Brain pericyte (primary cell): ENCODE measurements around the gene OR56A3.
"Not testable (repeated sequence)": the region's sequence is repeated elsewhere in the genome, so short reads cannot be mapped to it uniquely, and the experiment has no call there.

Experiments used
- DNase-seq: peaks from one replicate; pipeline ENCODE4 v3.0.0-alpha.2; 2012; ENCODE audit warnings: low read depth, low spot score

Gene OR56A3, protein sequence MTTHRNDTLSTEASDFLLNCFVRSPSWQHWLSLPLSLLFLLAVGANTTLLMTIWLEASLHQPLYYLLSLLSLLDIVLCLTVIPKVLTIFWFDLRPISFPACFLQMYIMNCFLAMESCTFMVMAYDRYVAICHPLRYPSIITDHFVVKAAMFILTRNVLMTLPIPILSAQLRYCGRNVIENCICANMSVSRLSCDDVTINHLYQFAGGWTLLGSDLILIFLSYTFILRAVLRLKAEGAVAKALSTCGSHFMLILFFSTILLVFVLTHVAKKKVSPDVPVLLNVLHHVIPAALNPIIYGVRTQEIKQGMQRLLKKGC

DNA sequence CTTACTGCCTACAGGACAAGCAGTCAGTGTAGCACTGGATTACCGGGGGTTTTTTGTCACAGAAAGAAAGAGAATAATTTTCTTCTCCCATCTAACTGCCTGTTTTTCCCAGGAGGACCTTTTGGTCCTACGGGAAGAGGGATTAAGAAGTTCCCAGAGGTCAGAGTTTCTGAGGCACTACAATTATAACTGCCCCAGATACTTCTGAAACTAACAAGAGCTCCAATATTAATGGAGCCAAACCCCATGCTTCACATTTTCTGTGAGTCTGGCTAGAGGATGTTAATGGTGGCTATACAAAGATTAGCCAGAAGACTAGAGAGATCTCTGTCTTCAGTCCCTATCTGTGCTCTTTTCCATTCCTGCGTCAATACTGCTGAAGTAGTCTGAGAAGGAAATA lies at the start of gene OR56A3:
OR56A3 (plus strand) TSS at position 301 of the 400 bp plus-strand sequence. CDS start 5,096 bp downstream, outside the sequence.
- no peak for DNase-seq

DNA sequence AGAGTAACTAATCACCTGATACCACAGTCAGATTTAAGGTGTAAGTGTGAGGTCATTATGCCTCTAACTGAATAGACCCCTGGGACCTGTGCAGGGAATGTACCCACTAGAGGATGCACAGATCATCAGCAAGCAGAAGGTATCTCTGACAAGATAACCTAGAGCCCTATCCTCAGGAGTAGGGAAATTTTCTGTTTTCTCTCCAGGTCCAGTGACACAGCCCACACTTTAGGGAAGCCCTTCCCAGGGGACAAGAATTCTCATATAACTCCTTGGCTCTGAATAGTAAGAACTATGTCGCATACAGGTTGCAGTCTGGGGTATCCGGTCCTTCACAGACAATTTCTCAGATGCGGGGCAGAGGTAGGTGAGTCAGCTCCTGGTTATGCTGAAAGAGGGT lies 49.1 kb upstream of the OR56A3 start, which contains the start of gene OR52E5:
OR52E5 (plus strand) TSS at position 301 of the 400 bp plus-strand sequence. CDS start 7,569 bp downstream, outside the sequence.
- no peak for DNase-seq

- no peak for DNase-seq
Observed at GRCh38 chr11:5899534-5899933, 42.5 kb upstream of the OR56A3 start.

DNA sequence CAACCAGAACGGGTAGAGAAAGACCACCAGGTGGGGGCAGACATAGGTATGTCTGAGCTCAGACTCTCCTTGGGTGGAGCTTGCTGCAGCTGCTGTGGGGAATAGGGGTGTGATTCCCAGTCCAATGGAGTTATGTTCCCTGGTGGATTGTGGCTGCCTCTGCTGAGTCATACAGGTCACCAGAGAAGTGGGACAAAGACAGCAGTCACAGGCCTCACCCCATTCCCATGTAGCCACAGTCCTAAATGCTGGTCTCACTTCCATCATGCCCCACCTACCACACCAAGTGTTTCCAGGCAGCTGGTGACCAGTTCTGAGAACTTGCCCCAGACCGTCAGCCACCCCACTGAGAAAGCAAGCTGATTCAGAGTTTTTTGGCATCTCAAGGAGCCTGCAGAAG lies 31.5 kb upstream of the OR56A3 start:
- DNase-seq, result no peak

DNA sequence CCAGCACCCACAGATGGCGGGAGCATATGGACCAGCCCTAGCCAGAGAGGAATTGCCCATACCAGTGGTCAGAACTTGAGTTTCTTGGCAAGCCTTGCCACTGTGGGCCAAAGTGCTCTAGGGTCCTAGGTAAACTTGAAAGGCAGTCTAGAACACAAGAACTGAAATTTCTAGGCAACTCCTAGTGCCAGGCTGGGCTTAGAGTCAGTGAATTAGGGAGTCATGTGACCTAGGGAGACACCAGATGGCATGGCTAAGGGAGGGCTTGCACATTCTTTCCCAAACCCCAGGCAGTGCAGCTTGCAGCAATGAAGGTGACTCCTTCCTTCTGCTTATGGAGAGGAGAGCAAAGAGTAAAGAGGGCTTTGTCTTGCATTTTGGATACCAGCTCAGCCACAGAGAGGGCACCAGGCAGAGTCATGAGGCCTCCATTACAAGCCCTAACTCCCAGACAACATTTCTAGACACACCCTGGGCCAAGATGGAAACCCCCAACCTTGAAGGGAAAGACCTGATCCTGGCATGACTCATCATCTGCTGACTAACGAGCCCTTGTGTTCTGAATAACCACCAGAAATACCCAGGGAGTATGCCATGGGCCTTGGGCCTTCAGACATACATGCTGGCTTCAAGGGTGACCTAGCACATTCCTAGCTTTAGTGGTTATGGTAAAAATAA lies 19.2 kb upstream of the OR56A3 start:
- DNase-seq, result no peak

- DNase-seq, result no peak
Observed at GRCh38 chr11:5923427-5923776, 18.6 kb upstream of the OR56A3 start.

DNA sequence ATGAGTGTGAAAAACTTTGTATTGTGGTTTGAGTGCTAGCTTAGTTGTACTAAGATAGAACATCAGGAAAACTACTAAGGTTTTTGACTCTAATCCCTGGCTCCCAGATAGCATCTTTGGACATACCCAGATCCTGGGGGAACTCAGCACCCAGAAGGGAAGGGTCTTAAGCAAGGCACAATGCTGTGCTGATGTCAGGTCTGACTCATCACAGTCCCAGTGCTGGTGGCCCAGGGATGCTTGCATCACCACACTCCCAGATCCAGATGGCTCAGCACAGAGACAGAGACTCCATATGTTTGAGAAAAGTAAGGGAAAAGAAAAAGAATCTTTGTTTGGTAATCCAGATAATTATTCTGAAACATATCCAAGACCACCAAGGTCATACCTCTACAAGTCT lies 18.3 kb upstream of the OR56A3 start:
- no peak for DNase-seq

DNA sequence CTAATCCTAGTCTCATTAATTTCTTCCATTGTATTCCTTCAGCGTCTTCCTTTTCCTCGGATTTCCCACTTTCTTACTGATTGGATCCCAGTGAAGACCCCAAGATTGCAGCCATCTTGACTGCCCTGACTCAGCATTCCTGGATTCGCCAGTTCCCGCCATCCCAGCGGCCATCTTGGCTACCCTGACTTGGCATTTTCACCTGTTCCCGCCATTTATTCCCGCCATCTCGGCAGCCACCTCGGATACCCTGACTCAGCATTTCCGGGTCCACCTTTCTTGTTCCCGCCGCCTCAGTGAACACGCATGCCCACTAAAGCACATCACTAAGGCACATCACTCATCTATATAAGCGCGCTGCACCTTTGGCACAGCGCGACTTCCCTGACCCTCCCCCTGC lies 13.8 kb upstream of the OR56A3 start:
- DNase-seq, result no peak

GRCh38 chr11:5928811-5929210 lies 13.2 kb upstream of the OR56A3 start:
- no peak for DNase-seq

DNA sequence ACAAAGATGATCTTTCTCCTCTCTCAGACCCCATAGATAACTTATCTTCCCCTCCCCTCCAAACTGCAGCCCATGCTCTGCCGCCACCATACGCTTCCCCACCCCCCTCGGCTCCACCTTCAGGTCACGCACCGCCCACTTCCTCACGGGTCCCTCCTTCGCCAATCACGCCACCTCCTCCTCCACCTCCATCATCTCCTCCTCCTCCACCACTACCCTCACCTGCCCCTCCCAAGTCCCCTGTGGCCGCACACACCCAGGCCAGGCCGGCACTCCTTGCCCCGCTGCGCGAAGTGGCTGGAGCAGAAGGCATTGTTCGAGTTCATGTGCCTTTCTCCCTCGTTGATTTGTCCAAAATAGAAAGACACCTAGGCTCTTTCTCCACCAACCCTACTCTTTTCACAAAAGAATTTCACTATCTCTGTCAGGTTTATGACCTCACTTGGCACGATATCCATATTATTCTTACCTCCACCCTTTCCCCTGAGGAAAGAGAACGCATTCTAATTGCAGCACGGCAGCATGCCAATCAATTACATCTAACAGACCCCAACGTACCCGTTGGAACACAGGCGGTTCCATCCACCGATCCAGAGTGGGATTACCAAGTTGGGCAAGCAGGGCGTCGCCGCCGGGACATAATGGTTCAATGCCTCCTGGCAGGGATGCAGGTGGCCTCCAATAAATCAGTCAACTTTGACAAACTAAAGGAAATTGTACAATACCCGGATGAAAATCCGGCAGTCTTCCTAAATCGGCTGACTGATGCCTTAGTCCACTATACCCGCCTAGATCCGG lies 12.3 kb upstream of the OR56A3 start:
- no peak for DNase-seq

DNA sequence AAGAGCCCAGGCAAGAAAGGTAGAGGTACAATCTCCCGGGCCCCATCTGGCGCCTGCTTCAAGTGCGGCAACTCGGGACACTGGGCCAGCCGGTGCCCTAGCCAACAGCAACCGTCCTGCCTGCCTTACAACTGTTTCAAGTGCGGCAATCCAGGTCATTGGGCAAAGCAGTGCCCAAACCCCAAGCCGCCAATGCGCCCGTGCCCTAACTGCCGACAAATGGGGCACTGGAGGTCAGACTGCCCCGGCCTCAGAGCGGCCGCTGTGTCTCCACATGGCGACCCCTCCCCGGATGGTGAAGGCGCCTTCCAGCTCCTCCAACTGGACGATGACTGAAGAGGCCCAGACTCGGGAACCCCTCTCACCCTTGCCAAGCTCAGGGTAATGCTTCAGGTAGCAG lies 11.4 kb upstream of the OR56A3 start:
- no peak for DNase-seq

DNA sequence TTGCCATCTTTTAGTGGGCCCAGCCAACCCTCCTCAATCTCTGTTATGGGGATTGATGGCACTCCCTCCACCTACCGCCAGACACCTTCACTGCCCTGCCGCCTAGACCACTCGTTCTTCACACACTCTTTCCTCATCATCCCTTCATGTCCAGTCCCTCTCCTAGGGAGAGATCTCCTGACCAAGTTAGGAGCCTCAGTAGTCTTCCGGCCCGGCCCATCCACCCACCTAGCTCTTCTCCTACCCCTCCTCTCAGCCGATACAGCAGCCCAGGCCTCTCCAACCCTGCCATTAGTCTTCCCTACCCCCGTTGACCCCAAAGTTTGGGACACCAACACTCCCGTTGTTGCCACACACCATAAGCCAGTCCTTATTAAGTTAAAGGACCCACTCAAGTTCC lies 11.0 kb upstream of the OR56A3 start:
- no peak for DNase-seq

DNA sequence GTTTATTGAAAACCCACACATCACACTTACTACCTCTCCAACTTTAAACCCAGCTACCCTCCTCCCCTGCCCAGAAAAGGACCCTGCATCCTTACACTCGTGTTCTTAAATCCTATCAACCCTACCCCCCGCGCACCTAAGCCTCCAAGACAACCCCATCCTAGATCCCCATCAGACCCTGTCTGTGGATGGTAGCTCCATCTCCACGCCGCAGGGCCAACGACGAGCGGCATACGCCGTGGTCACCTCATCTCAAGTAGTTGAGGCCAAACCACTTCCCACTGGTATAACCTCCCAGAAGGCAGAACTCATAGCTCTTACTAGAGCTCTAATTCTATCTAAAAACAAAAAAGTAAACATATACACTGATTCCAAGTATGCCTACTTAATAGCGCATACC lies 9.4 kb upstream of the OR56A3 start:
- DNase-seq, result no peak

GRCh38 chr11:5933116-5933515 lies 8.9 kb upstream of the OR56A3 start:
- DNase-seq, result no peak

- no peak for DNase-seq
Observed at GRCh38 chr11:5937868-5938602, 4.0 kb upstream of the OR56A3 start.

- DNase-seq, result no peak
Observed at GRCh38 chr11:5938603-5938965, 3.5 kb upstream of the OR56A3 start.

DNA sequence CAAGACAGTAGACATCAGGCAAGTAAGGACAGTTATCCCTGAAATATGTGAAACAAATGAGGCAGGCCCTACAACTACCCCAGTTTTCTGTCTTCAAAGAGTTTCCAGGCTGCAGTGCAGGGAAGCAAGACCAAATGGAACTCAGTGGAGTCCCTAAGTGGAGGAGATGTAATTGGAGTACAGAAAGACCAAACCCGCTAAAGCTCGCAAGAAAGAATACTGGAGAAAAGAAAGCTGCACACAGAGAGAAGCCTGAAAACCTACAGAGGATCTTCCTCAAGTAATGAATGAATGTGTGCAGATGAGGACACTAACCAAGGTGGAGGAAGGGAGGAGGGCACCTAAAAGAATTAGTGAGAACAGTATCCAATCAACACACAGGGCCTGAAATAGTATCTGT lies 1.3 kb upstream of the OR56A3 start:
- no peak for DNase-seq

DNA sequence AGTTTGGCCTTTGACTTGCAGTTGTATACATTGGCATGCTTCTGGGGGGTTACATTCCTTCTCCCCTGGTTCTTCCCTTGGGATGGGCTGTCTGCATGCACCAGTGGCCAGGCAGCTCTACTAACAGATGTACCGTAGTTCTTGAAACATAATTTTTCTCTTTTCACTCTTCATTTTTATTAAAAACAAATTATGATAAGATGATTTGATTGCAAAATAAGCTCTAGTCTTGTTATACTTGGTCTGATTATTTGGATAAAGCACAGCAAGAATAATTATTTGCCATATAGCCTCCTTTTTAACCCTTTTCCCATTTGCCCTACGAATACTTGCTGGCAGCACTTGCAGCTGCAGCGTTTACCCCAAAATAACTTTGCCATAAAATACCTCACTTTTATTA lies 13.5 kb downstream of the OR56A3 start:
- DNase-seq, result no peak

- not testable (repeated sequence) for DNase-seq
Observed at GRCh38 chr11:5960704-5961320, 18.8 kb downstream of the OR56A3 start.

GRCh38 chr11:5966958-5967357 lies 24.9 kb downstream of the OR56A3 start:
- DNase-seq, result no peak

DNA sequence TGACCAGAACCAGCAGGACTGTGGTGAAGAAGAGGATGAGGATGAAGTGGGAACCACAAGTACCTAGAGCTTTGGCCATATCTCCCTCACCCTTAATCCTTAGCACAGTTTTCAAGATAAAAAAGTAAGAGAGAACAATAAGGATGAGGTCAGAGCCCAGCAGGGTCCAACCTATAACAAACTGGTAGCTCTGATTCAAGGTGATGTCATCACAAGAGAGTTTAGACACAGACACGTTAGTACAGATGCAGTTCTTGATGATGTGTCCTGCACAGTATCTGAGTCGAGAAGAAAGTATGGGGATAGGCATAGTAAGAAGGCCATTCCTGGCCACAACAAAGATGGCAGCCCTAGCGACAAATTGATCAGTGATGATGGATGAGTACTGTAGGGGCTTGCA lies 25.7 kb downstream of the OR56A3 start:
- no peak for DNase-seq
